Measurements from ENCODE around the gene MRPL46. TPM values are rescaled to one million over a fixed set of nuclear protein-coding genes. Genes with fewer than 3 reads are reported as not detected.
A peak's percentile ranks its signal among the peaks of the same experiment; 100 is the strongest.

Gene MRPL46
- total and polyA plus RNA-seq, 2 donors (not counting 3 experiments of a cell fraction or from before 2014, with no cell fraction given): 24.5 to 30.9 TPM

- no TSS peak for BruUV-seq (replicated peaks)
- no peaks in the 10 kb centered on the region for H3K27me3 ChIP-seq (ENCODE audit: control insufficient read depth in 2 of 2, insufficient read depth in 2 of 2, low read length in 2 of 2)
Observed at GRCh38 chr15:88454236-88454635, 13.0 kb downstream of the MRPL46 start.

DNA sequence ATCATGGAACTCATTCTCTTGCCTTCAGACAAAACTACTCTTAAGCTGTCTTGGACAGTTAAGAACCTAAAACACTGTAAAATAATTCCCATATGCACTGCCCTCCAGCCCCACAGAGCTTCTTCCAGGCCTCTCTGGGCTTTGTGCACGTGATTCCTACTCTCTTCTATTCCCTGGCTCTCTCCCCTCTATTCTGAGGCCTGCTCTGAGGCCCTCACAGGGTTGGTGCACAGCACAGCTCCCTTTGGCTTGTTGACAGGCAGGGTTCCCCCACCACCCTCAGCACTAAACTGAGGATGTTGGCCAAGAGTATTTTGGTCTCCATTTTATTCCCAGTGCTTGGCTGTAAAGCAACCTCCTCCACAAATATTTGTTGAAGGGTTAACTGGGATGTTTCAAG, 13.5 kb downstream of the MRPL46 start:
- no peaks in the 10 kb centered on the region for H3K27me3 ChIP-seq (ENCODE audit: control insufficient read depth in 2 of 2, insufficient read depth in 2 of 2, low read length in 2 of 2)
- H3K9me3 ChIP-seq (replicated peaks; ENCODE audit: control insufficient read depth, insufficient read depth, low read length): no peaks in the 10 kb centered on the region
- no TSS peak for BruUV-seq (replicated peaks)
- peaks cover 0 to 3% of the 10 kb centered on the region in 2 experiments for H3K36me3 ChIP-seq (ENCODE audit: control insufficient read depth in 2 of 2, extremely low read depth in 1 of 2, insufficient read depth in 2 of 2, low read length in 2 of 2)
- H3K4me2 ChIP-seq (ENCODE audit: insufficient read depth, low read length): no peak overlapping the region
- H3K9me1 ChIP-seq (replicated peaks; ENCODE audit: control insufficient read depth, extremely low read depth, insufficient read depth, low read length): no peaks in the 10 kb centered on the region
- peaks cover 15% of the 10 kb centered on the region for H3K4me1 ChIP-seq (ENCODE audit: control insufficient read depth, extremely low read depth, insufficient read depth, low read length)
- POLR2A ChIA-PET: no interaction called here
- DNase-seq (ENCODE audit: low read depth, low spot score): no peak
- no peak for FAIRE-seq
- TF ChIP-seq, protein P1, sequence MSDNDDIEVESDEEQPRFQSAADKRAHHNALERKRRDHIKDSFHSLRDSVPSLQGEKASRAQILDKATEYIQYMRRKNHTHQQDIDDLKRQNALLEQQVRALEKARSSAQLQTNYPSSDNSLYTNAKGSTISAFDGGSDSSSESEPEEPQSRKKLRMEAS (IDR thresholded peaks at IDR 0.05; ENCODE audit: insufficient read depth, insufficient read length): no peak
- TF ChIP-seq POLR2AphosphoS5 (IDR thresholded peaks at IDR 0.05; ENCODE audit: insufficient read depth, low read depth, low read length) (no peak), EZH2 (IDR thresholded peaks at IDR 0.05; ENCODE audit: borderline replicate concordance, low read depth, low read length, severe bottlenecking) (no peak), FOS (IDR thresholded peaks at IDR 0.05; ENCODE audit: borderline replicate concordance, insufficient read depth, low read length) (no peak), POLR2A (IDR thresholded peaks at IDR 0.05; ENCODE audit: low read depth, low read length) (no peak), JUN (IDR thresholded peaks at IDR 0.05; ENCODE audit: borderline replicate concordance, insufficient read depth, insufficient read length, low read depth) (no peak), MYC (IDR thresholded peaks at IDR 0.05; ENCODE audit: low read depth, low read length) (no peak), GATA2 (IDR thresholded peaks at IDR 0.05; ENCODE audit: insufficient read depth, insufficient read length, low read depth, low read length) (no peak)
- TF ChIP-seq, protein P2, sequence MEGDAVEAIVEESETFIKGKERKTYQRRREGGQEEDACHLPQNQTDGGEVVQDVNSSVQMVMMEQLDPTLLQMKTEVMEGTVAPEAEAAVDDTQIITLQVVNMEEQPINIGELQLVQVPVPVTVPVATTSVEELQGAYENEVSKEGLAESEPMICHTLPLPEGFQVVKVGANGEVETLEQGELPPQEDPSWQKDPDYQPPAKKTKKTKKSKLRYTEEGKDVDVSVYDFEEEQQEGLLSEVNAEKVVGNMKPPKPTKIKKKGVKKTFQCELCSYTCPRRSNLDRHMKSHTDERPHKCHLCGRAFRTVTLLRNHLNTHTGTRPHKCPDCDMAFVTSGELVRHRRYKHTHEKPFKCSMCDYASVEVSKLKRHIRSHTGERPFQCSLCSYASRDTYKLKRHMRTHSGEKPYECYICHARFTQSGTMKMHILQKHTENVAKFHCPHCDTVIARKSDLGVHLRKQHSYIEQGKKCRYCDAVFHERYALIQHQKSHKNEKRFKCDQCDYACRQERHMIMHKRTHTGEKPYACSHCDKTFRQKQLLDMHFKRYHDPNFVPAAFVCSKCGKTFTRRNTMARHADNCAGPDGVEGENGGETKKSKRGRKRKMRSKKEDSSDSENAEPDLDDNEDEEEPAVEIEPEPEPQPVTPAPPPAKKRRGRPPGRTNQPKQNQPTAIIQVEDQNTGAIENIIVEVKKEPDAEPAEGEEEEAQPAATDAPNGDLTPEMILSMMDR (IDR thresholded peaks at IDR 0.05; ENCODE audit: extremely low read depth in 1 of 2, insufficient read depth in 1 of 2, low read depth in 1 of 2, low read length in 2 of 2): no peak
- CTCF ChIA-PET: interaction anchor here (4.6 kb wide), 1 partner anchor 13 kb away, joined by 26 read pairs; the partner anchor contains the start of genes MRPL46 and MRPS11
- H4K20me1 ChIP-seq (replicated peaks; ENCODE audit: control insufficient read depth, extremely low read depth, insufficient read depth, low read length): no peaks in the 10 kb centered on the region
- H3K27ac ChIP-seq (ENCODE audit: insufficient read depth, low read depth, low read length): no peak overlapping the region
- dilution Hi-C loops (cut with MboI; ENCODE audit: extremely low pct_ligation_motif_present, low sequenced_read_pairs) (no loop called here), intact Hi-C loops (cut with micrococcal nuclease) (loop anchor here (1.0 to 10.0 kb wide), 3 partner anchors 11 to 179 kb away; no protein-coding TSS in a partner anchor)
- no peak overlapping the region for H3K9ac ChIP-seq (replicated peaks; ENCODE audit: extremely low read depth, insufficient read depth, low read length)
- H2AFZ ChIP-seq (ENCODE audit: low read depth, low read length): no peak overlapping the region
- no peak overlapping the region for H3K4me3 ChIP-seq (replicated peaks in 1 of 3; ENCODE audit: insufficient read depth in 1 of 3, low read depth in 1 of 3, low read length in 3 of 3)
- H3K79me2 ChIP-seq (ENCODE audit: control insufficient read depth, insufficient read depth, low read length): no peaks in the 10 kb centered on the region

More at GRCh38 chr15:88454236-88454635, 13.0 kb downstream of the MRPL46 start:
- no peaks in the 10 kb centered on the region for H3K9me3 ChIP-seq (replicated peaks; ENCODE audit: control insufficient read depth, insufficient read depth, low read length)
- POLR2A ChIA-PET: no interaction called here
- no peak overlapping the region for H3K9ac ChIP-seq (replicated peaks; ENCODE audit: extremely low read depth, insufficient read depth, low read length)
- H3K4me1 ChIP-seq (ENCODE audit: control insufficient read depth, extremely low read depth, insufficient read depth, low read length): peaks cover 15% of the 10 kb centered on the region
- dilution Hi-C loops (cut with MboI; ENCODE audit: extremely low pct_ligation_motif_present, low sequenced_read_pairs) (no loop called here), intact Hi-C loops (cut with micrococcal nuclease) (loop anchor here (1.0 to 10.0 kb wide), 3 partner anchors 10 to 179 kb away; no protein-coding TSS in a partner anchor)
- TF ChIP-seq POLR2A (IDR thresholded peaks at IDR 0.05; ENCODE audit: low read depth, low read length): no peak
- TF ChIP-seq FOS (IDR thresholded peaks at IDR 0.05; ENCODE audit: borderline replicate concordance, insufficient read depth, low read length): peak; percentile 45
- FAIRE-seq (peak; percentile 72), DNase-seq (ENCODE audit: low read depth, low spot score) (peak; percentile 31)
- peak overlapping the region; percentile 11 for H2AFZ ChIP-seq (ENCODE audit: low read depth, low read length)
- H3K9me1 ChIP-seq (replicated peaks; ENCODE audit: control insufficient read depth, extremely low read depth, insufficient read depth, low read length): no peaks in the 10 kb centered on the region
- H3K79me2 ChIP-seq (ENCODE audit: control insufficient read depth, insufficient read depth, low read length): no peaks in the 10 kb centered on the region
- peak overlapping the region; percentile 41 for H3K4me2 ChIP-seq (ENCODE audit: insufficient read depth, low read length)
- no peak overlapping the region for H3K4me3 ChIP-seq (replicated peaks in 1 of 3; ENCODE audit: insufficient read depth in 1 of 3, low read depth in 1 of 3, low read length in 3 of 3)
- H3K27ac ChIP-seq (ENCODE audit: insufficient read depth, low read depth, low read length): peak overlapping the region; percentile 35
- H4K20me1 ChIP-seq (replicated peaks; ENCODE audit: control insufficient read depth, extremely low read depth, insufficient read depth, low read length): no peaks in the 10 kb centered on the region
- H3K36me3 ChIP-seq (ENCODE audit: control insufficient read depth in 2 of 2, extremely low read depth in 1 of 2, insufficient read depth in 2 of 2, low read length in 2 of 2): peaks cover 0 to 8% of the 10 kb centered on the region in 2 experiments
- CTCF ChIA-PET: interaction anchor here (1.5 to 4.6 kb wide), 2 partner anchors 7 to 12 kb away, joined by 4 to 26 read pairs; partner anchors contain the start of genes MRPL46 and MRPS11

All from endothelial cell of umbilical vein (primary cell).